HepG2 (cell line): ENCODE measurements around the gene VPS54. TPM values are rescaled to one million over a fixed set of nuclear protein-coding genes. Genes with fewer than 3 reads are reported as not detected.

ENCODE experiments used
- BHLHE40 ChIP-seq: IDR thresholded peaks from 2 replicates; pipeline ENCODE4 v1.6.1; 2011; ENCODE audit warnings: low read length, improper control_type of control experiment
- HNRNPH1 ChIP-seq: fragments of 200-400 bp; formaldehyde crosslinking; optimal IDR thresholded peaks from 2 replicates; pipeline ENCODE3; 2017; ENCODE audit warnings: mild to moderate bottlenecking, low read depth, low read length
- KDM2A ChIP-seq: sonication (generic); formaldehyde crosslinking; IDR thresholded peaks from 2 replicates; pipeline ENCODE4 v1.4.0; 2020; ENCODE audit warnings: low read depth, missing genetic modification reagents, borderline replicate concordance
- LCORL ChIP-seq, 2 experiments: fragments of 450-650 bp in 1 of 2; sonication (generic) in 1 of 2; formaldehyde crosslinking in 1 of 2; IDR thresholded peaks; 2 replicates each; pipeline versions ENCODE4 v1.5.0 to v1.6.1; 2017 to 2020; ENCODE audit warnings: antibody characterized with exemption in 1 of 2, missing genetic modification reagents in 1 of 2
- MIXL1 ChIP-seq: IDR thresholded peaks from 2 replicates; pipeline ENCODE4 v1.6.1; 2016
- NFYC ChIP-seq: IDR thresholded peaks from 2 replicates; pipeline ENCODE4 v1.6.1; 2016; ENCODE audit warnings: missing genetic modification reagents, missing compliant biosample characterization
- POLR2G ChIP-seq: fragments of 200-400 bp; formaldehyde crosslinking; IDR thresholded peaks from 2 replicates; pipeline ENCODE4 v1.6.1; 2018; ENCODE audit warnings: mild to moderate bottlenecking, low read depth, low read length, moderate library complexity
- RBM22 ChIP-seq: fragments of 200-400 bp; formaldehyde crosslinking; optimal IDR thresholded peaks from 2 replicates; pipeline ENCODE3; 2017; ENCODE audit warnings: mild to moderate bottlenecking, low read length, moderate library complexity
- STAG1 ChIP-seq: sonication (generic); formaldehyde crosslinking; IDR thresholded peaks from 2 replicates; pipeline ENCODE4 v1.4.0; 2020; ENCODE audit warnings: missing genetic modification reagents
- TEAD3 ChIP-seq: optimal IDR thresholded peaks from 2 replicates; pipeline ENCODE3; 2016; ENCODE audit warnings: borderline replicate concordance
- THAP11 ChIP-seq: IDR thresholded peaks from 2 replicates; pipeline ENCODE4 v1.6.1; 2016; ENCODE audit warnings: missing biosample characterization, missing genetic modification reagents
- ZFP37 ChIP-seq: sonication (generic); formaldehyde crosslinking; IDR thresholded peaks from 2 replicates; pipeline ENCODE4 v1.4.0; 2020; ENCODE audit warnings: missing genetic modification reagents, borderline replicate concordance
- ZNF205 ChIP-seq: IDR thresholded peaks from 2 replicates; pipeline ENCODE4 v1.6.1; 2018; ENCODE audit warnings: missing biosample characterization, missing genetic modification reagents
- ZNF614 ChIP-seq: IDR thresholded peaks from 2 replicates; pipeline ENCODE4 v1.6.1; 2018; ENCODE audit warnings: missing biosample characterization, missing genetic modification reagents, inconsistent platforms, borderline replicate concordance
- polyA plus RNA-seq, 8 experiments: library from polyadenylated mRNA; depleted of rRNA in 3 of 8; stranded (reverse) in 7 of 8; unstranded in 1 of 8; fragments of >200 nt; fragmentation: Illumina TruSeq in 4 of 8; extraction: Trizol in 4 of 8; gene quantifications; 2 replicates each; pipeline versions ENCODE4 v1.2.1 to v1.2.3, GENCODE V29; 2011 to 2016; ENCODE audit warnings: low read depth in 4 of 8, missing spikeins in 1 of 8, mixed read lengths in 1 of 8; ENCODE audit not compliant: insufficient read depth in 1 of 8
- total RNA-seq, 5 experiments: library from RNA; depleted of rRNA; stranded (reverse); fragments of >200 nt; fragmentation: Illumina TruSeq; extraction: Trizol; gene quantifications; 2 replicates each; pipeline ENCODE4 v1.2.3, GENCODE V29; 2016; ENCODE audit warnings: low read depth in 1 of 5
- TF ChIP-seq, protein P1 (sequence below): sonication (generic); formaldehyde crosslinking; IDR thresholded peaks from 2 replicates; pipeline ENCODE4 v1.4.0; 2020; ENCODE audit warnings: low read depth, mild to moderate bottlenecking, missing genetic modification reagents
- TF ChIP-seq, protein P2 (sequence below): sonication (generic); formaldehyde crosslinking; IDR thresholded peaks from 2 replicates; pipeline ENCODE4 v1.5.0; 2020; ENCODE audit warnings: mild to moderate bottlenecking, missing genetic modification reagents, borderline replicate concordance
- TF ChIP-seq, protein P3 (sequence below): sonication (generic); formaldehyde crosslinking; IDR thresholded peaks from 2 replicates; pipeline ENCODE4 v1.5.0; 2020; ENCODE audit warnings: mild to moderate bottlenecking, missing genetic modification reagents, moderate library complexity

Gene VPS54
- total and polyA plus RNA-seq, 2 of the 13 experiments (the other 11 are each of a cell fraction or from before 2014, with no cell fraction given) = 64.7 to 77.5 TPM

DNA sequence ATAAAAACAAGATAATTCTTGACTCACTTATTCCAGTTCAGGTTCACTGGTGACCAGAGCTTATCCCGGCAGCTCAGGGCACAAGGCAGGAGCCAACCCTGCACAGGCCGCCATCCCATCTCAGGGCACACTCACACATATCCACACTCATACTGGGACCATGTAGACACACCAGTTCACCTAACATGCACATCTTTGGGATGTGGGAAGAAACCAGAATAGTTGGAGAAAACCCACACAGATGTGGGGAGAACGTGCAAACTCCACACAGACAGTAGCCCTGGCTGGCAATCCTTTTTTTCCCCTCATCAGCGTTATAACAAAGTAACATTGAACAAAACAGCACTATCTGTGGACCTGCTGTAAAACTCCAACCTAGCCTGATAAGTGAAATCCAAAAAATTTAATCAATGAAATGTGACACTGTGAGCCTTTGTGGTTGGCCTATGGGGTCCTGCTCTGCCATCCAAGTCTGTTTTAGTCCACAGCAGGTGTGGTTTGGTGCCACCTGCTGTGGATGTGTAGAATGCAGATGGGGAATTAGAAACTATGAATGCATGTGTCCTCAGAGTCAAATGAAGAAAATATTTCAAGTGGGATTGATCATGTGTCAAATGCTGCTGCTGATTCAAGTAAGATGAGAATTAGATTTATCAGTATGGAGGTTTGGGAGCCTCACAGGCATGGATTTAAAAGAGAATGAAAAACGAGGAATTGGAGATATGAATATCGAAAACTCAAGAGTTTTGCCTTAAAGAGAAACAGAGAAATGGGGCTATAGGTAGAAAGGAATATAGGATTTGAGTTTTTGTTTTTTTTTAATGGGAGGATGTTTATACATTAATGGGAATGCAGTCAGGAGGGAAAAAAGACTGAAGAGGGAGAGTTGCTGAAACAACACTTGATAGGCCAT, 130.5 kb downstream of the VPS54 start (continued):
- TF ChIP-seq THAP11 (CRISPR knock-in tag) (0 out of 2 replicates have a peak, but pooled peaks have one; percentile 19), RBM22 (peak; percentile 97), ZNF205 (0 out of 2 replicates have a peak, but pooled peaks have one; percentile 42), ZNF614 (CRISPR knock-in tag) (0 out of 2 replicates have a peak, but pooled peaks have one; percentile 21), MIXL1 (no peak), BHLHE40 (0 out of 2 replicates have a peak, but pooled peaks have one; percentile 9), HNRNPH1 (no peak), STAG1 (CRISPR knock-in tag) (peak; percentile 95), POLR2G (peak; percentile 63), TEAD3 (peak; percentile 37), KDM2A (0 out of 2 replicates have a peak, but pooled peaks have one; percentile 45), NFYC (CRISPR knock-in tag) (no peak), LCORL (IDR thresholded peaks at IDR 0.05) (no peak), LCORL (CRISPR knock-in tag; IDR thresholded peaks at IDR 0.05) (0 out of 2 replicates have a peak, but pooled peaks have one; percentile 32), ZFP37 (0 out of 2 replicates have a peak, but pooled peaks have one; percentile 34)
- TF ChIP-seq, protein P1, sequence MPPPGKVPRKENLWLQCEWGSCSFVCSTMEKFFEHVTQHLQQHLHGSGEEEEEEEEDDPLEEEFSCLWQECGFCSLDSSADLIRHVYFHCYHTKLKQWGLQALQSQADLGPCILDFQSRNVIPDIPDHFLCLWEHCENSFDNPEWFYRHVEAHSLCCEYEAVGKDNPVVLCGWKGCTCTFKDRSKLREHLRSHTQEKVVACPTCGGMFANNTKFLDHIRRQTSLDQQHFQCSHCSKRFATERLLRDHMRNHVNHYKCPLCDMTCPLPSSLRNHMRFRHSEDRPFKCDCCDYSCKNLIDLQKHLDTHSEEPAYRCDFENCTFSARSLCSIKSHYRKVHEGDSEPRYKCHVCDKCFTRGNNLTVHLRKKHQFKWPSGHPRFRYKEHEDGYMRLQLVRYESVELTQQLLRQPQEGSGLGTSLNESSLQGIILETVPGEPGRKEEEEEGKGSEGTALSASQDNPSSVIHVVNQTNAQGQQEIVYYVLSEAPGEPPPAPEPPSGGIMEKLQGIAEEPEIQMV (CRISPR knock-in tag) = peak; percentile 33; the same call in 1 of the 2 replicates
- TF ChIP-seq, protein P2, sequence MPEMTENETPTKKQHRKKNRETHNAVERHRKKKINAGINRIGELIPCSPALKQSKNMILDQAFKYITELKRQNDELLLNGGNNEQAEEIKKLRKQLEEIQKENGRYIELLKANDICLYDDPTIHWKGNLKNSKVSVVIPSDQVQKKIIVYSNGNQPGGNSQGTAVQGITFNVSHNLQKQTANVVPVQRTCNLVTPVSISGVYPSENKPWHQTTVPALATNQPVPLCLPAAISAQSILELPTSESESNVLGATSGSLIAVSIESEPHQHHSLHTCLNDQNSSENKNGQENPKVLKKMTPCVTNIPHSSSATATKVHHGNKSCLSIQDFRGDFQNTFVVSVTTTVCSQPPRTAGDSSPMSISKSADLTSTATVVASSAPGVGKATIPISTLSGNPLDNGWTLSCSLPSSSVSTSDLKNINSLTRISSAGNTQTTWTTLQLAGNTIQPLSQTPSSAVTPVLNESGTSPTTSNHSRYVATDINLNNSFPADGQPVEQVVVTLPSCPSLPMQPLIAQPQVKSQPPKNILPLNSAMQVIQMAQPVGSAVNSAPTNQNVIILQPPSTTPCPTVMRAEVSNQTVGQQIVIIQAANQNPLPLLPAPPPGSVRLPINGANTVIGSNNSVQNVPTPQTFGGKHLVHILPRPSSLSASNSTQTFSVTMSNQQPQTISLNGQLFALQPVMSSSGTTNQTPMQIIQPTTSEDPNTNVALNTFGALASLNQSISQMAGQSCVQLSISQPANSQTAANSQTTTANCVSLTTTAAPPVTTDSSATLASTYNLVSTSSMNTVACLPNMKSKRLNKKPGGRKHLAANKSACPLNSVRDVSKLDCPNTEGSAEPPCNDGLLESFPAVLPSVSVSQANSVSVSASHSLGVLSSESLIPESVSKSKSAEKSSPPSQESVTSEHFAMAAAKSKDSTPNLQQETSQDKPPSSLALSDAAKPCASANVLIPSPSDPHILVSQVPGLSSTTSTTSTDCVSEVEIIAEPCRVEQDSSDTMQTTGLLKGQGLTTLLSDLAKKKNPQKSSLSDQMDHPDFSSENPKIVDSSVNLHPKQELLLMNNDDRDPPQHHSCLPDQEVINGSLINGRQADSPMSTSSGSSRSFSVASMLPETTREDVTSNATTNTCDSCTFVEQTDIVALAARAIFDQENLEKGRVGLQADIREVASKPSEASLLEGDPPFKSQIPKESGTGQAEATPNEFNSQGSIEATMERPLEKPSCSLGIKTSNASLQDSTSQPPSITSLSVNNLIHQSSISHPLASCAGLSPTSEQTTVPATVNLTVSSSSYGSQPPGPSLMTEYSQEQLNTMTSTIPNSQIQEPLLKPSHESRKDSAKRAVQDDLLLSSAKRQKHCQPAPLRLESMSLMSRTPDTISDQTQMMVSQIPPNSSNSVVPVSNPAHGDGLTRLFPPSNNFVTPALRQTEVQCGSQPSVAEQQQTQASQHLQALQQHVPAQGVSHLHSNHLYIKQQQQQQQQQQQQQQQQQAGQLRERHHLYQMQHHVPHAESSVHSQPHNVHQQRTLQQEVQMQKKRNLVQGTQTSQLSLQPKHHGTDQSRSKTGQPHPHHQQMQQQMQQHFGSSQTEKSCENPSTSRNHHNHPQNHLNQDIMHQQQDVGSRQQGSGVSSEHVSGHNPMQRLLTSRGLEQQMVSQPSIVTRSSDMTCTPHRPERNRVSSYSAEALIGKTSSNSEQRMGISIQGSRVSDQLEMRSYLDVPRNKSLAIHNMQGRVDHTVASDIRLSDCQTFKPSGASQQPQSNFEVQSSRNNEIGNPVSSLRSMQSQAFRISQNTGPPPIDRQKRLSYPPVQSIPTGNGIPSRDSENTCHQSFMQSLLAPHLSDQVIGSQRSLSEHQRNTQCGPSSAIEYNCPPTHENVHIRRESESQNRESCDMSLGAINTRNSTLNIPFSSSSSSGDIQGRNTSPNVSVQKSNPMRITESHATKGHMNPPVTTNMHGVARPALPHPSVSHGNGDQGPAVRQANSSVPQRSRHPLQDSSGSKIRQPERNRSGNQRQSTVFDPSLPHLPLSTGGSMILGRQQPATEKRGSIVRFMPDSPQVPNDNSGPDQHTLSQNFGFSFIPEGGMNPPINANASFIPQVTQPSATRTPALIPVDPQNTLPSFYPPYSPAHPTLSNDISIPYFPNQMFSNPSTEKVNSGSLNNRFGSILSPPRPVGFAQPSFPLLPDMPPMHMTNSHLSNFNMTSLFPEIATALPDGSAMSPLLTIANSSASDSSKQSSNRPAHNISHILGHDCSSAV (CRISPR knock-in tag) = no peak
- TF ChIP-seq, protein P3, sequence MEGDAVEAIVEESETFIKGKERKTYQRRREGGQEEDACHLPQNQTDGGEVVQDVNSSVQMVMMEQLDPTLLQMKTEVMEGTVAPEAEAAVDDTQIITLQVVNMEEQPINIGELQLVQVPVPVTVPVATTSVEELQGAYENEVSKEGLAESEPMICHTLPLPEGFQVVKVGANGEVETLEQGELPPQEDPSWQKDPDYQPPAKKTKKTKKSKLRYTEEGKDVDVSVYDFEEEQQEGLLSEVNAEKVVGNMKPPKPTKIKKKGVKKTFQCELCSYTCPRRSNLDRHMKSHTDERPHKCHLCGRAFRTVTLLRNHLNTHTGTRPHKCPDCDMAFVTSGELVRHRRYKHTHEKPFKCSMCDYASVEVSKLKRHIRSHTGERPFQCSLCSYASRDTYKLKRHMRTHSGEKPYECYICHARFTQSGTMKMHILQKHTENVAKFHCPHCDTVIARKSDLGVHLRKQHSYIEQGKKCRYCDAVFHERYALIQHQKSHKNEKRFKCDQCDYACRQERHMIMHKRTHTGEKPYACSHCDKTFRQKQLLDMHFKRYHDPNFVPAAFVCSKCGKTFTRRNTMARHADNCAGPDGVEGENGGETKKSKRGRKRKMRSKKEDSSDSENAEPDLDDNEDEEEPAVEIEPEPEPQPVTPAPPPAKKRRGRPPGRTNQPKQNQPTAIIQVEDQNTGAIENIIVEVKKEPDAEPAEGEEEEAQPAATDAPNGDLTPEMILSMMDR (CRISPR knock-in tag) = peak; percentile 87
